ENCODE results near the gene CRB1.

Gene CRB1

GRCh38 chr1:197268012-197268411 lies at the start of gene CRB1:
Gene CRB1, plus strand, starts transcription at chr1:197268252. Its CDS starts 161 bp downstream, at chr1:197268413.
- DNase-seq, result peak in 31 of 56 donors; percentile 2 to 50 (median 17)

- no peak for DNase-seq
Observed at GRCh38 chr1:197218857-197219256, 49.2 kb upstream of the CRB1 start.

GRCh38 chr1:197222025-197222685 lies 45.9 kb upstream of the CRB1 start:
- DNase-seq, result no peak

- DNase-seq, result no peak
Observed at GRCh38 chr1:197222780-197223179, 45.3 kb upstream of the CRB1 start.

- DNase-seq, result no peak
Observed at GRCh38 chr1:197224160-197224559, 43.9 kb upstream of the CRB1 start.

- no peak for DNase-seq
Observed at GRCh38 chr1:197225611-197226010, 42.4 kb upstream of the CRB1 start.

GRCh38 chr1:197234581-197234980 lies 33.5 kb upstream of the CRB1 start:
- peak in 11 of 56 donors; percentile 2 to 45 (median 13) for DNase-seq

- DNase-seq, result no peak
Observed at GRCh38 chr1:197235355-197235754, 32.7 kb upstream of the CRB1 start.

- no peak for DNase-seq
Observed at GRCh38 chr1:197247465-197247864, 20.6 kb upstream of the CRB1 start.

- DNase-seq, result no peak
Observed at GRCh38 chr1:197249324-197249723, 18.7 kb upstream of the CRB1 start.

- DNase-seq, result no peak
Observed at GRCh38 chr1:197250616-197251015, 17.4 kb upstream of the CRB1 start.

- no peak for DNase-seq
Observed at GRCh38 chr1:197252973-197253372, 15.1 kb upstream of the CRB1 start.

- DNase-seq, result no peak
Observed at GRCh38 chr1:197254866-197255265, 13.2 kb upstream of the CRB1 start.

GRCh38 chr1:197264936-197265567 lies 3.0 kb upstream of the CRB1 start:
- no peak for DNase-seq

GRCh38 chr1:197269053-197269452 lies 1.0 kb downstream of the CRB1 start:
- DNase-seq, result peak in 46 of 56 donors; percentile 5 to 78 (median 38)

- DNase-seq, result no peak
Observed at GRCh38 chr1:197272791-197273190, 4.7 kb downstream of the CRB1 start.

GRCh38 chr1:197277166-197277565 lies 9.1 kb downstream of the CRB1 start:
- no peak for DNase-seq

GRCh38 chr1:197284325-197284724 lies 16.3 kb downstream of the CRB1 start:
- DNase-seq, result no peak

GRCh38 chr1:197284966-197285365 lies 16.9 kb downstream of the CRB1 start:
- no peak for DNase-seq

GRCh38 chr1:197285526-197286205 lies 17.6 kb downstream of the CRB1 start:
- no peak for DNase-seq

GRCh38 chr1:197286634-197287033 lies 18.6 kb downstream of the CRB1 start:
- DNase-seq, result no peak

- no peak for DNase-seq
Observed at GRCh38 chr1:197287863-197288262, 19.8 kb downstream of the CRB1 start.

- DNase-seq, result no peak
Observed at GRCh38 chr1:197302775-197303174, 34.7 kb downstream of the CRB1 start.
